Upper lobe of left lung (tissue), 4 donors: Measurements from ENCODE around the gene PCDHGC3.

ENCODE experiments used
- EP300 ChIP-seq, 4 donors: sonication (generic); formaldehyde crosslinking; IDR thresholded peaks; one replicate each; pipeline ENCODE4 v1.5.1; 2017; ENCODE audit warnings: antibody characterized with exemption in 4 of 4, control low read depth in 2 of 4
- POLR2A ChIP-seq, 4 donors: fragments of 450-650 bp; IDR thresholded peaks; one replicate each; pipeline ENCODE4 v1.5.1; 2016 to 2017; ENCODE audit warnings: antibody characterized with exemption in 4 of 4, mild to moderate bottlenecking in 2 of 4
- POLR2AphosphoS5 ChIP-seq, 2 donors: sonication (generic); formaldehyde crosslinking; IDR thresholded peaks; one replicate each; pipeline ENCODE4 v1.5.1; 2017; ENCODE audit warnings: antibody characterized with exemption in 2 of 2
- TF ChIP-seq, protein P1 (sequence below), 6 experiments: fragments of 450-650 bp in 4 of 6; fragments of 200-600 bp in 2 of 6; sonication (generic) in 2 of 6; IDR thresholded peaks; one replicate each; pipeline ENCODE4 v1.5.1; 2016 to 2019; ENCODE audit warnings: antibody characterized with exemption in 6 of 6

DNA sequence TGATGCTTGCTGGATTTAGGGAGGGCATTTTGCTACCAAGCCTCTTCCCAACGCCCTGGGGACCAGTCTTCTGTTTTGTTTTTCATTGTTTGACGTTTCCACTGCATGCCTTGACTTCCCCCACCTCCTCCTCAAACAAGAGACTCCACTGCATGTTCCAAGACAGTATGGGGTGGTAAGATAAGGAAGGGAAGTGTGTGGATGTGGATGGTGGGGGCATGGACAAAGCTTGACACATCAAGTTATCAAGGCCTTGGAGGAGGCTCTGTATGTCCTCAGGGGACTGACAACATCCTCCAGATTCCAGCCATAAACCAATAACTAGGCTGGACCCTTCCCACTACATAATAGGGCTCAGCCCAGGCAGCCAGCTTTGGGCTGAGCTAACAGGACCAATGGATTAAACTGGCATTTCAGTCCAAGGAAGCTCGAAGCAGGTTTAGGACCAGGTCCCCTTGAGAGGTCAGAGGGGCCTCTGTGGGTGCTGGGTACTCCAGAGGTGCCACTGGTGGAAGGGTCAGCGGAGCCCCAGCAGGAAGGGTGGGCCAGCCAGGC is 36.1 kb downstream of the PCDHGC3 start:
- TF ChIP-seq POLR2A (IDR thresholded peaks at IDR 0.05), result no peak
- TF ChIP-seq, protein P1, sequence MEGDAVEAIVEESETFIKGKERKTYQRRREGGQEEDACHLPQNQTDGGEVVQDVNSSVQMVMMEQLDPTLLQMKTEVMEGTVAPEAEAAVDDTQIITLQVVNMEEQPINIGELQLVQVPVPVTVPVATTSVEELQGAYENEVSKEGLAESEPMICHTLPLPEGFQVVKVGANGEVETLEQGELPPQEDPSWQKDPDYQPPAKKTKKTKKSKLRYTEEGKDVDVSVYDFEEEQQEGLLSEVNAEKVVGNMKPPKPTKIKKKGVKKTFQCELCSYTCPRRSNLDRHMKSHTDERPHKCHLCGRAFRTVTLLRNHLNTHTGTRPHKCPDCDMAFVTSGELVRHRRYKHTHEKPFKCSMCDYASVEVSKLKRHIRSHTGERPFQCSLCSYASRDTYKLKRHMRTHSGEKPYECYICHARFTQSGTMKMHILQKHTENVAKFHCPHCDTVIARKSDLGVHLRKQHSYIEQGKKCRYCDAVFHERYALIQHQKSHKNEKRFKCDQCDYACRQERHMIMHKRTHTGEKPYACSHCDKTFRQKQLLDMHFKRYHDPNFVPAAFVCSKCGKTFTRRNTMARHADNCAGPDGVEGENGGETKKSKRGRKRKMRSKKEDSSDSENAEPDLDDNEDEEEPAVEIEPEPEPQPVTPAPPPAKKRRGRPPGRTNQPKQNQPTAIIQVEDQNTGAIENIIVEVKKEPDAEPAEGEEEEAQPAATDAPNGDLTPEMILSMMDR (IDR thresholded peaks at IDR 0.05), result no peak
- TF ChIP-seq EP300 (IDR thresholded peaks at IDR 0.05), result no peak
- TF ChIP-seq POLR2AphosphoS5 (IDR thresholded peaks at IDR 0.05), result no peak
